HCT116 (cell line): ENCODE measurements around the gene COL18A1. TPM values are rescaled to one million over a fixed set of nuclear protein-coding genes. Genes with fewer than 3 reads are reported as not detected.

ENCODE experiments used
- ATAC-seq: fragments of 200-7000 bp; cut with Tn5 transposase; 2 replicates; pipeline ENCODE4 v1.9.1; 2020; ENCODE audit warnings: mild to moderate bottlenecking, moderate library complexity
- BruUV-seq: library from RNA; stranded (reverse); fragments of 400-500 nt; replicated peaks from 2 replicates; lab custom pipeline; 2021; lab: Mats Ljungman, UMichigan
- CTCF ChIA-PET: fragments of 300-600 bp; sonication (Branson Sonifier 250); formaldehyde crosslinking; loops from one replicate; lab custom pipeline; 2021; ENCODE audit warnings: antibody characterized with exemption; lab: Charles Lee
- POLR2A ChIA-PET: fragments of 300-600, 350-600 bp; sonication (Branson Sonifier 250); formaldehyde crosslinking; loops from one replicate; lab custom pipeline; 2021; ENCODE audit warnings: antibody characterized with exemption; lab: Charles Lee
- RAD21 ChIA-PET, 2 experiments: fragments of 300-600 bp; sonication (Branson Sonifier 250); formaldehyde crosslinking; loops; one replicate each; lab custom pipeline; 2023; ENCODE audit warnings: low total read pairs in 2 of 2; ENCODE audit not compliant: uncharacterized antibody in 2 of 2, unreplicated experiment in 2 of 2, low non-redundant PET in 1 of 2; lab: Charles Lee
- DNase-seq: peaks from one replicate; pipeline ENCODE4 v3.0.0-alpha.2; 2010; ENCODE audit warnings: low read depth, low spot score
- H2AFZ ChIP-seq: fragments of 200-600 bp; shearing (Covaris generic), sonication (generic); 2 replicates; pipeline ENCODE4 v1.6.1; 2017; ENCODE audit warnings: low read depth, mixed run types, mixed read lengths, antibody characterized with exemption, low read length; ENCODE audit not compliant: poor library complexity, severe bottlenecking
- H3K27ac ChIP-seq: 2 replicates; pipeline ENCODE4 v1.5.1; 2012; ENCODE audit warnings: low read depth, low read length
- H3K27me3 ChIP-seq: fragments of 200-600 bp; sonication (generic); 2 replicates; pipeline ENCODE4 v1.6.1; 2016; ENCODE audit warnings: mixed run types, low read length, mixed read lengths; ENCODE audit not compliant: insufficient read depth
- H3K36me3 ChIP-seq, 2 experiments: fragments of 200-500 bp in 1 of 2; fragments of 200-600 bp in 1 of 2; sonication (Bioruptor generic) in 1 of 2; sonication (generic) in 1 of 2; 2 replicates each; pipeline versions ENCODE4 v1.5.1 to v1.6.1; 2014 to 2016; ENCODE audit warnings: low read length in 2 of 2, inconsistent platforms in 1 of 2, mixed read lengths in 1 of 2, mixed run types in 1 of 2; ENCODE audit not compliant: insufficient read depth in 2 of 2, control insufficient read depth in 1 of 2
- H3K4me1 ChIP-seq, 2 experiments: fragments of 200-600 bp in 1 of 2; sonication (generic) in 1 of 2; 2 replicates each; pipeline versions ENCODE4 v1.5.1 to v1.6.1; 2012 to 2017; ENCODE audit warnings: low read length in 2 of 2, inconsistent platforms in 1 of 2, mild to moderate bottlenecking in 1 of 2, mixed read lengths in 1 of 2, mixed run types in 1 of 2, moderate library complexity in 1 of 2; ENCODE audit not compliant: insufficient read depth in 2 of 2, control insufficient read depth in 1 of 2
- H3K4me2 ChIP-seq: fragments of 200-600 bp; sonication (generic); 2 replicates; pipeline ENCODE4 v1.6.1; 2017; ENCODE audit warnings: mixed run types, low read length, mixed read lengths
- H3K4me3 ChIP-seq, 2 experiments: fragments of 200-600 bp in 1 of 2; sonication (generic) in 1 of 2; replicated peaks in 1 of 2; 2 replicates each; pipeline ENCODE4 v1.5.1; 2011 to 2016; ENCODE audit warnings: low read length in 2 of 2, control low read depth in 1 of 2, low read depth in 1 of 2, mild to moderate bottlenecking in 1 of 2, mixed read lengths in 1 of 2, mixed run types in 1 of 2
- H3K79me2 ChIP-seq: fragments of 200-600 bp; sonication (generic); 2 replicates; pipeline ENCODE4 v1.6.1; 2017; ENCODE audit warnings: mild to moderate bottlenecking, mixed run types, low read length, moderate library complexity, mixed read lengths; ENCODE audit not compliant: insufficient read depth
- H3K9ac ChIP-seq: fragments of 200-600 bp; sonication (generic); 2 replicates; pipeline ENCODE4 v1.6.1; 2016; ENCODE audit warnings: low read length, mixed read lengths
- H3K9me2 ChIP-seq: fragments of 200-600 bp; sonication (generic), shearing (Covaris generic); 2 replicates; pipeline ENCODE4 v1.6.1; 2017; ENCODE audit warnings: mixed run types, mild to moderate bottlenecking, moderate library complexity; ENCODE audit not compliant: insufficient read depth
- H3K9me3 ChIP-seq, 2 experiments: fragments of 200-500 bp in 1 of 2; fragments of 200-600 bp in 1 of 2; sonication (Bioruptor generic) in 1 of 2; sonication (generic) in 1 of 2; 2 replicates each; pipeline ENCODE4 v1.6.1; 2014 to 2017; ENCODE audit warnings: low read length in 2 of 2, mixed read lengths in 2 of 2, inconsistent platforms in 1 of 2, low read depth in 1 of 2, mild to moderate bottlenecking in 1 of 2, mixed run types in 1 of 2, moderate library complexity in 1 of 2; ENCODE audit not compliant: control insufficient read depth in 1 of 2, insufficient read depth in 1 of 2
- H4K20me1 ChIP-seq: fragments of 200-600 bp; sonication (generic), shearing (Covaris generic); 2 replicates; pipeline ENCODE4 v1.6.1; 2017; ENCODE audit warnings: mixed run types, mild to moderate bottlenecking, moderate library complexity; ENCODE audit not compliant: insufficient read depth
- CBX3 ChIP-seq: IDR thresholded peaks from 2 replicates; pipeline ENCODE4 v1.6.1; 2012; ENCODE audit warnings: low read depth
- CEBPB ChIP-seq: IDR thresholded peaks from 2 replicates; pipeline ENCODE4 v1.6.1; 2012; ENCODE audit warnings: low read depth
- CTCF ChIP-seq, 3 experiments: fragments of 200-600 bp in 1 of 3; sonication (generic) in 1 of 3; IDR thresholded peaks in 2 of 3; conservative IDR thresholded peaks in 1 of 3; 2 replicates each; pipeline ENCODE4 v1.5.1; 2012 to 2017; ENCODE audit warnings: low read depth in 2 of 3, low read length in 2 of 3, antibody characterized with exemption in 1 of 3, borderline replicate concordance in 1 of 3, control low read depth in 1 of 3, mild to moderate bottlenecking in 1 of 3, mixed read lengths in 1 of 3, mixed run types in 1 of 3, moderate library complexity in 1 of 3; ENCODE audit not compliant: insufficient read depth in 1 of 3
- ELF1 ChIP-seq: IDR thresholded peaks from 2 replicates; pipeline ENCODE4 v1.6.1; 2012; ENCODE audit warnings: low read depth, borderline replicate concordance
- FOSL1 ChIP-seq: IDR thresholded peaks from 2 replicates; pipeline ENCODE4 v1.6.1; 2012; ENCODE audit warnings: low read depth
- MAX ChIP-seq: IDR thresholded peaks from 2 replicates; pipeline ENCODE4 v1.6.1; 2012
- POLR2A ChIP-seq: IDR thresholded peaks from 2 replicates; pipeline ENCODE4 v1.7.0; 2011; ENCODE audit warnings: borderline replicate concordance; ENCODE audit not compliant: insufficient read depth, insufficient read length; ENCODE audit errors: extremely low read depth
- POLR2AphosphoS5 ChIP-seq: IDR thresholded peaks from 2 replicates; pipeline ENCODE4 v1.6.1; 2011; ENCODE audit warnings: mild to moderate bottlenecking, low read depth, low read length, moderate library complexity
- RAD21 ChIP-seq: IDR thresholded peaks from 2 replicates; pipeline ENCODE4 v1.6.1; 2012; ENCODE audit warnings: low read depth, mild to moderate bottlenecking
- SIN3A ChIP-seq: IDR thresholded peaks from 2 replicates; pipeline ENCODE4 v1.6.1; 2012; ENCODE audit warnings: low read depth
- SP1 ChIP-seq: IDR thresholded peaks from 2 replicates; pipeline ENCODE4 v1.6.1; 2012; ENCODE audit warnings: low read depth
- SRF ChIP-seq: IDR thresholded peaks from 2 replicates; pipeline ENCODE4 v1.6.1; 2012; ENCODE audit warnings: low read depth
- TCF7L2 ChIP-seq: IDR thresholded peaks from 2 replicates; pipeline ENCODE4 v1.7.0; 2011; ENCODE audit warnings: borderline replicate concordance, inconsistent platforms; ENCODE audit not compliant: insufficient read depth, insufficient read length; ENCODE audit errors: extremely low read depth
- YY1 ChIP-seq: IDR thresholded peaks from 2 replicates; pipeline ENCODE4 v1.6.1; 2011; ENCODE audit warnings: low read length, low read depth, moderate library complexity, mild to moderate bottlenecking; ENCODE audit not compliant: insufficient replicate concordance; ENCODE audit errors: extremely low read depth
- ZBTB33 ChIP-seq: IDR thresholded peaks from 2 replicates; pipeline ENCODE4 v1.6.1; 2011; ENCODE audit warnings: mild to moderate bottlenecking, low read length, moderate library complexity; ENCODE audit not compliant: insufficient replicate concordance; ENCODE audit errors: extremely low read depth
- ZFX ChIP-seq: fragments of 450-650 bp; IDR thresholded peaks from 2 replicates; pipeline ENCODE4 v1.6.1; 2017
- intact Hi-C: fragments of 100-400 bp; cut with micrococcal nuclease; formaldehyde crosslinking; loops from 2 replicates; pipeline ENCODE4 v1.10.0; 2022
- total RNA-seq: library from RNA; stranded (reverse); gene quantifications from one replicate; pipeline ENCODE4 v1.2.1, GENCODE V29; 2021; ENCODE audit not compliant: unreplicated experiment

Gene COL18A1
- total RNA-seq, 1 experiment from 2014 or later: 59.5 TPM

- CTCF ChIA-PET: no interaction called here
- Histone ChIP-seq H3K79me2 (no peaks in the 10 kb centered on the region), H3K4me3 (no peak overlapping the region), H3K27ac (no peak overlapping the region), H3K4me2 (no peak overlapping the region), H3K36me3 (peaks cover 0 to 10% of the 10 kb centered on the region in 2 experiments; a peak in 2 of 4 replicates), H3K9me2 (no peaks in the 10 kb centered on the region), H3K9ac (no peak overlapping the region), H2AFZ (no peak overlapping the region), H3K27me3 (no peaks in the 10 kb centered on the region), H4K20me1 (no peaks in the 10 kb centered on the region), H3K4me1 (no peaks in the 10 kb centered on the region), H3K9me3 (no peaks in the 10 kb centered on the region)
- ATAC-seq (no peak), DNase-seq (no peak)
- intact Hi-C loops: no loop called here
- POLR2A ChIA-PET: no interaction called here
- RAD21 ChIA-PET: no interaction called here
- no TSS peak for BruUV-seq
- no peak for TF ChIP-seq YY1
- no peak for TF ChIP-seq RAD21
- TF ChIP-seq CTCF (IDR thresholded peaks at IDR 0.05 in 2 of 3, conservative IDR thresholded peaks at IDR 0.05 in 1 of 3; ENCODE audit: borderline replicate concordance in 1 of 3, insufficient read depth in 1 of 3, low read depth in 2 of 3, low read length in 2 of 3): no peak
- TF ChIP-seq ZFX: no peak
- TF ChIP-seq MAX: no peak
- TF ChIP-seq SRF: no peak
- no peak for TF ChIP-seq ZBTB33
- TF ChIP-seq CBX3: no peak
- no peak for TF ChIP-seq FOSL1
- TF ChIP-seq POLR2AphosphoS5: no peak
- TF ChIP-seq SP1: no peak
- TF ChIP-seq TCF7L2: no peak
- TF ChIP-seq SIN3A: no peak
- no peak for TF ChIP-seq POLR2A
- TF ChIP-seq ELF1: no peak
- no peak for TF ChIP-seq CEBPB
Observed at GRCh38 chr21:45494135-45494850, 89.3 kb downstream of the COL18A1 start.
